Lower leg skin (tissue), 3 donors: ENCODE data around the gene ZMYND12.

Source experiments
- CTCF ChIP-seq, 3 donors: fragments of 450-650 bp; IDR thresholded peaks; one replicate each; pipeline ENCODE4 v1.5.1; 2016; ENCODE audit warnings: antibody characterized with exemption in 3 of 3, mild to moderate bottlenecking in 3 of 3, moderate library complexity in 2 of 3
- POLR2A ChIP-seq, 2 donors: fragments of 450-650 bp; IDR thresholded peaks; one replicate each; pipeline ENCODE4 v1.6.1; 2016 to 2017; ENCODE audit warnings: antibody characterized with exemption in 2 of 2, mild to moderate bottlenecking in 1 of 2, moderate library complexity in 1 of 2

DNA sequence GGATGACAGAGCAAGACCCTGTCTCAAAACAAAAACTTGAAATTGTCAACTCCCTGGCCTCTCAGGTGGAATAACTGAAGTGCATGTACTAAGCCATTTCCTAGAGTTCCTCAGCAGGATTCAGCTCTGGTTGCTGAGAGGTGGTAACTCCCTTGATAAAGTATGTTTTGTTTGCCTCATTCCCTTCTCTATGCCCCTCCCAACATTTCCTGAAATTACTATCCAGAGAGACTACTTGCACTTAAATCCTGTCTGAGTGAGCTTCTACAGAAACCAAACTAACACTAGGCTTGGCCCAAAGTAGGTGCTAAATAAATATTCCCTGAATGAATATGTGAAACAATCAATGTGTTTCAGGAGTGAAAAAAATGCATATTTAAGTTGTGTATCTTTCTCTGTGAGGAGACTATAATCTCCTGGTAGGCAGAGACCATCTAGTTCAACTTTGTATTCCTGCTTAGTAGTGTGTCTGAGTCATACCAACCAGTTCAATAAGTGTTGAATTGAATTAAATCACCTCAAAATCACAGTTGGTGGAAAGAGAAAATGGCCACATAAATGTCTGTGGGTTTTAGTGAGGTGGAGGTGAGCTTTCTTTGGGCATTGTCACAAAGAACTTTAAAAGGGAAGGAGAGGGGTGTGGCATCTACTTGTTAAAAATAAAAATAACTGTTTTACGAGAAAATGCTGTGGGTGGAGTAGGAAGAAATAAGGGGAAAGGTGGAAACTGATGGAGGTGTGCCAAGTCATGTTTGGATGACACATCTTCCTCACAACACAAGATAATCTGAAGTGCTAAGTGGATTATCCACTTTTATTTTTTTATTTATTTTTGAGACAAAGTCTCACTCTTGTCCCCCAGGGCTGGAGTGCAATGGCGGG, 62.6 kb downstream of the ZMYND12 start:
- TF ChIP-seq POLR2A (IDR thresholded peaks at IDR 0.05), result no peak
- no peak for TF ChIP-seq CTCF (IDR thresholded peaks at IDR 0.05)
